ENCODE measurements around the gene CFTR.

DNA sequence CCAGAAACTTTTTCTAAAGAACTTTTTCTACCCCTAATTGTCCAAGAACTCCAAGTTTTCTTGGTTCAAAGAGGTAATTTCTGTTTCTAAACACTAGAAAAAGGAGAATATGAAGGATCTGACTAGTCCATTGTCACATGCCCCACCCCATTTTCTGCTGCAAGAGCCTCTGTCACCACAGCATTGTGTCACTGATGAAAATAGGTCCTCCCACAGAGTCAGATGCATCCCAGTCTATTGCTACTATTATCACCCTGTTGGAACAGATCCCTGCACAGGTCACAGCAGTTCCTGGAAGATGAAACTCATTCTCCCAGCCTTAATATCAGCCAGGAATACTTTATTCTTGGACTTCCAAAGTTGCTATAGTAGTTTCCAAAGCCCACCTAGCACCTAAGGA lies 7.5 kb upstream of the CFTR start:
- TF ChIP-seq POLR2AphosphoS5 (IDR thresholded peaks at IDR 0.05) (no peak), POLR2A (IDR thresholded peaks at IDR 0.05) (no peak)
- TF ChIP-seq, protein P1, sequence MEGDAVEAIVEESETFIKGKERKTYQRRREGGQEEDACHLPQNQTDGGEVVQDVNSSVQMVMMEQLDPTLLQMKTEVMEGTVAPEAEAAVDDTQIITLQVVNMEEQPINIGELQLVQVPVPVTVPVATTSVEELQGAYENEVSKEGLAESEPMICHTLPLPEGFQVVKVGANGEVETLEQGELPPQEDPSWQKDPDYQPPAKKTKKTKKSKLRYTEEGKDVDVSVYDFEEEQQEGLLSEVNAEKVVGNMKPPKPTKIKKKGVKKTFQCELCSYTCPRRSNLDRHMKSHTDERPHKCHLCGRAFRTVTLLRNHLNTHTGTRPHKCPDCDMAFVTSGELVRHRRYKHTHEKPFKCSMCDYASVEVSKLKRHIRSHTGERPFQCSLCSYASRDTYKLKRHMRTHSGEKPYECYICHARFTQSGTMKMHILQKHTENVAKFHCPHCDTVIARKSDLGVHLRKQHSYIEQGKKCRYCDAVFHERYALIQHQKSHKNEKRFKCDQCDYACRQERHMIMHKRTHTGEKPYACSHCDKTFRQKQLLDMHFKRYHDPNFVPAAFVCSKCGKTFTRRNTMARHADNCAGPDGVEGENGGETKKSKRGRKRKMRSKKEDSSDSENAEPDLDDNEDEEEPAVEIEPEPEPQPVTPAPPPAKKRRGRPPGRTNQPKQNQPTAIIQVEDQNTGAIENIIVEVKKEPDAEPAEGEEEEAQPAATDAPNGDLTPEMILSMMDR (IDR thresholded peaks at IDR 0.05 in 8 of 11, conservative IDR thresholded peaks at IDR 0.05 in 3 of 11), result no peak
